Measurements from ENCODE around the gene BRF1. TPM values are rescaled to one million over a fixed set of nuclear protein-coding genes. Genes with fewer than 3 reads are reported as not detected.

BRF1 gene
- total and polyA plus RNA-seq, 2 of the 13 experiments (the other 11 are each of a cell fraction or from before 2014, with no cell fraction given), result 5.1 to 11.0 TPM

DNA sequence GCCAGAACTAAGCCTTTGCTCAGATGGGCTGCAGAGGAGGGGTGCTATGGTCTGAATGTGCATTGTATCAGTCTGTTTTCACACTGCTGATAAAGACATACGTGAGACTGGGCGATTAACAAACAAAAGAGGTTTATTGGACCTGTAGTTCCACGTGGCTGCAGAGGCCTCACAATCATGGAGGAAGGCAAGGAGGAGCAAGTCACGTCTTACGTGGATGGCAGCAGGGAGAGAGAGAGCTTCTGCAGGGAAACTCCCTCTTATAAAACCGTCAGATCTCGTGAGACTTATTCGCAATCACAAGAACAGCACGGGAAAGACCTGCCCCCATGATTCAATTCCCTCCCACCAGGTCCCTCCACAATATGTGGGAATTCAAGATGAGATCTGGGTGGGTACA, 3.8 kb upstream of the BRF1 start:
- ATAC-seq (no peak), DNase-seq (ENCODE audit: low spot score) (no peak), FAIRE-seq (no peak)
- Histone ChIP-seq H3K79me2 (ENCODE audit: insufficient read depth, low read length) (peaks cover 4% of the 10 kb centered on the region), H3K27me3 (ENCODE audit: control insufficient read depth in 1 of 2, insufficient read depth in 2 of 2, low read length in 2 of 2) (no peaks in the 10 kb centered on the region; a peak in 1 of 5 replicates), H2AFZ (ENCODE audit: low read length) (no peak overlapping the region), H3K4me3 (replicated peaks in 1 of 3; ENCODE audit: insufficient read depth in 1 of 3, low read depth in 2 of 3, low read length in 3 of 3) (no peak overlapping the region), H4K20me1 (ENCODE audit: insufficient read depth, low read length) (no peaks in the 10 kb centered on the region), H3K4me1 (ENCODE audit: insufficient read depth, low read length) (peaks cover 16% of the 10 kb centered on the region), H3K27ac (ENCODE audit: extremely low read length, insufficient read depth, low read length) (no peak overlapping the region), H3K4me2 (ENCODE audit: low read depth, low read length) (no peak overlapping the region), H3K9ac (ENCODE audit: insufficient read depth, low read depth, low read length) (no peak overlapping the region), H3K36me3 (replicated peaks in 1 of 2; ENCODE audit: control insufficient read depth in 1 of 2, insufficient read depth in 2 of 2, low read length in 2 of 2) (no peaks in the 10 kb centered on the region), H3K9me3 (ENCODE audit: low read length) (no peaks in the 10 kb centered on the region)
- ChIA-PET CTCF (ENCODE audit: low intra/inter-chr PET ratio, low total read pairs) (no interaction called here), POLR2A (interaction anchor here (1.5 kb wide), 1 partner anchor 9 kb away, joined by 3 read pairs; the partner anchor contains the start of gene PACS2)
- intact Hi-C loops (cut with micrococcal nuclease; ENCODE audit: unreplicated experiment) (no loop called here), in situ Hi-C loops (cut with HindIII; ENCODE audit: extremely low pct_ligation_motif_present, low pct_unique_long_range_greater_than_20kb) (no loop called here)
- 88% methylated on average over 9 of the region's 9 CpGs for WGBS (ENCODE audit: low lambda C conversion rate)
- BruUV-seq (replicated peaks), result no TSS peak
- TF ChIP-seq HIVEP1 (CRISPR knock-in tag; IDR thresholded peaks at IDR 0.05) (no peak), TCF7L2 (IDR thresholded peaks at IDR 0.05; ENCODE audit: low read depth, low read length) (no peak), MXD4 (CRISPR knock-in tag; IDR thresholded peaks at IDR 0.05) (no peak), ZNF253 (CRISPR knock-in tag; IDR thresholded peaks at IDR 0.05; ENCODE audit: borderline replicate concordance) (no peak), MIER2 (CRISPR knock-in tag; IDR thresholded peaks at IDR 0.05) (no peak), NFE2L2 (IDR thresholded peaks at IDR 0.05; ENCODE audit: low read length) (no peak), ZNF777 (CRISPR knock-in tag; IDR thresholded peaks at IDR 0.05) (no peak), LCORL (IDR thresholded peaks at IDR 0.05) (no peak), LCORL (CRISPR knock-in tag; IDR thresholded peaks at IDR 0.05) (no peak)
- TF ChIP-seq, protein P1, sequence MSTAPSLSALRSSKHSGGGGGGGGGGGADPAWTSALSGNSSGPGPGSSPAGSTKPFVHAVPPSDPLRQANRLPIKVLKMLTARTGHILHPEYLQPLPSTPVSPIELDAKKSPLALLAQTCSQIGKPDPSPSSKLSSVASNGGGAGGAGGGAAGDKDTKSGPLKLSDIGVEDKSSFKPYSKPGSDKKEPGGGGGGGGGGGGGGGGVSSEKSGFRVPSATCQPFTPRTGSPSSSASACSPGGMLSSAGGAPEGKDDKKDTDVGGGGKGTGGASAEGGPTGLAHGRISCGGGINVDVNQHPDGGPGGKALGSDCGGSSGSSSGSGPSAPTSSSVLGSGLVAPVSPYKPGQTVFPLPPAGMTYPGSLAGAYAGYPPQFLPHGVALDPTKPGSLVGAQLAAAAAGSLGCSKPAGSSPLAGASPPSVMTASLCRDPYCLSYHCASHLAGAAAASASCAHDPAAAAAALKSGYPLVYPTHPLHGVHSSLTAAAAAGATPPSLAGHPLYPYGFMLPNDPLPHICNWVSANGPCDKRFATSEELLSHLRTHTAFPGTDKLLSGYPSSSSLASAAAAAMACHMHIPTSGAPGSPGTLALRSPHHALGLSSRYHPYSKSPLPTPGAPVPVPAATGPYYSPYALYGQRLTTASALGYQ (CRISPR knock-in tag; IDR thresholded peaks at IDR 0.05), result no peak
- TF ChIP-seq, protein P2, sequence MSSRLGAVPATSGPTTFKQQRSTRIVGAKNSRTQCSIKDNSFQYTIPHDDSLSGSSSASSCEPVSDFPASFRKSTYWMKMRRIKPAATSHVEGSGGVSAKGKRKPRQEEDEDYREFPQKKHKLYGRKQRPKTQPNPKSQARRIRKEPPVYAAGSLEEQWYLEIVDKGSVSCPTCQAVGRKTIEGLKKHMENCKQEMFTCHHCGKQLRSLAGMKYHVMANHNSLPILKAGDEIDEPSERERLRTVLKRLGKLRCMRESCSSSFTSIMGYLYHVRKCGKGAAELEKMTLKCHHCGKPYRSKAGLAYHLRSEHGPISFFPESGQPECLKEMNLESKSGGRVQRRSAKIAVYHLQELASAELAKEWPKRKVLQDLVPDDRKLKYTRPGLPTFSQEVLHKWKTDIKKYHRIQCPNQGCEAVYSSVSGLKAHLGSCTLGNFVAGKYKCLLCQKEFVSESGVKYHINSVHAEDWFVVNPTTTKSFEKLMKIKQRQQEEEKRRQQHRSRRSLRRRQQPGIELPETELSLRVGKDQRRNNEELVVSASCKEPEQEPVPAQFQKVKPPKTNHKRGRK (CRISPR knock-in tag; IDR thresholded peaks at IDR 0.05), result no peak
- TF ChIP-seq, protein P3, sequence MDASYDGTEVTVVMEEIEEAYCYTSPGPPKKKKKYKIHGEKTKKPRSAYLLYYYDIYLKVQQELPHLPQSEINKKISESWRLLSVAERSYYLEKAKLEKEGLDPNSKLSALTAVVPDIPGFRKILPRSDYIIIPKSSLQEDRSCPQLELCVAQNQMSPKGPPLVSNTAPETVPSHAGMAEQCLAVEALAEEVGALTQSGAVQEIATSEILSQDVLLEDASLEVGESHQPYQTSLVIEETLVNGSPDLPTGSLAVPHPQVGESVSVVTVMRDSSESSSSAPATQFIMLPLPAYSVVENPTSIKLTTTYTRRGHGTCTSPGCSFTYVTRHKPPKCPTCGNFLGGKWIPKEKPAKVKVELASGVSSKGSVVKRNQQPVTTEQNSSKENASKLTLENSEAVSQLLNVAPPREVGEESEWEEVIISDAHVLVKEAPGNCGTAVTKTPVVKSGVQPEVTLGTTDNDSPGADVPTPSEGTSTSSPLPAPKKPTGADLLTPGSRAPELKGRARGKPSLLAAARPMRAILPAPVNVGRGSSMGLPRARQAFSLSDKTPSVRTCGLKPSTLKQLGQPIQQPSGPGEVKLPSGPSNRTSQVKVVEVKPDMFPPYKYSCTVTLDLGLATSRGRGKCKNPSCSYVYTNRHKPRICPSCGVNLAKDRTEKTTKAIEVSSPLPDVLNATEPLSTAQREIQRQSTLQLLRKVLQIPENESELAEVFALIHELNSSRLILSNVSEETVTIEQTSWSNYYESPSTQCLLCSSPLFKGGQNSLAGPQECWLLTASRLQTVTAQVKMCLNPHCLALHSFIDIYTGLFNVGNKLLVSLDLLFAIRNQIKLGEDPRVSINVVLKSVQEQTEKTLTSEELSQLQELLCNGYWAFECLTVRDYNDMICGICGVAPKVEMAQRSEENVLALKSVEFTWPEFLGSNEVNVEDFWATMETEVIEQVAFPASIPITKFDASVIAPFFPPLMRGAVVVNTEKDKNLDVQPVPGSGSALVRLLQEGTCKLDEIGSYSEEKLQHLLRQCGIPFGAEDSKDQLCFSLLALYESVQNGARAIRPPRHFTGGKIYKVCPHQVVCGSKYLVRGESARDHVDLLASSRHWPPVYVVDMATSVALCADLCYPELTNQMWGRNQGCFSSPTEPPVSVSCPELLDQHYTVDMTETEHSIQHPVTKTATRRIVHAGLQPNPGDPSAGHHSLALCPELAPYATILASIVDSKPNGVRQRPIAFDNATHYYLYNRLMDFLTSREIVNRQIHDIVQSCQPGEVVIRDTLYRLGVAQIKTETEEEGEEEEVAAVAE (CRISPR knock-in tag; IDR thresholded peaks at IDR 0.05; ENCODE audit: borderline replicate concordance), result no peak
- TF ChIP-seq, protein P4, sequence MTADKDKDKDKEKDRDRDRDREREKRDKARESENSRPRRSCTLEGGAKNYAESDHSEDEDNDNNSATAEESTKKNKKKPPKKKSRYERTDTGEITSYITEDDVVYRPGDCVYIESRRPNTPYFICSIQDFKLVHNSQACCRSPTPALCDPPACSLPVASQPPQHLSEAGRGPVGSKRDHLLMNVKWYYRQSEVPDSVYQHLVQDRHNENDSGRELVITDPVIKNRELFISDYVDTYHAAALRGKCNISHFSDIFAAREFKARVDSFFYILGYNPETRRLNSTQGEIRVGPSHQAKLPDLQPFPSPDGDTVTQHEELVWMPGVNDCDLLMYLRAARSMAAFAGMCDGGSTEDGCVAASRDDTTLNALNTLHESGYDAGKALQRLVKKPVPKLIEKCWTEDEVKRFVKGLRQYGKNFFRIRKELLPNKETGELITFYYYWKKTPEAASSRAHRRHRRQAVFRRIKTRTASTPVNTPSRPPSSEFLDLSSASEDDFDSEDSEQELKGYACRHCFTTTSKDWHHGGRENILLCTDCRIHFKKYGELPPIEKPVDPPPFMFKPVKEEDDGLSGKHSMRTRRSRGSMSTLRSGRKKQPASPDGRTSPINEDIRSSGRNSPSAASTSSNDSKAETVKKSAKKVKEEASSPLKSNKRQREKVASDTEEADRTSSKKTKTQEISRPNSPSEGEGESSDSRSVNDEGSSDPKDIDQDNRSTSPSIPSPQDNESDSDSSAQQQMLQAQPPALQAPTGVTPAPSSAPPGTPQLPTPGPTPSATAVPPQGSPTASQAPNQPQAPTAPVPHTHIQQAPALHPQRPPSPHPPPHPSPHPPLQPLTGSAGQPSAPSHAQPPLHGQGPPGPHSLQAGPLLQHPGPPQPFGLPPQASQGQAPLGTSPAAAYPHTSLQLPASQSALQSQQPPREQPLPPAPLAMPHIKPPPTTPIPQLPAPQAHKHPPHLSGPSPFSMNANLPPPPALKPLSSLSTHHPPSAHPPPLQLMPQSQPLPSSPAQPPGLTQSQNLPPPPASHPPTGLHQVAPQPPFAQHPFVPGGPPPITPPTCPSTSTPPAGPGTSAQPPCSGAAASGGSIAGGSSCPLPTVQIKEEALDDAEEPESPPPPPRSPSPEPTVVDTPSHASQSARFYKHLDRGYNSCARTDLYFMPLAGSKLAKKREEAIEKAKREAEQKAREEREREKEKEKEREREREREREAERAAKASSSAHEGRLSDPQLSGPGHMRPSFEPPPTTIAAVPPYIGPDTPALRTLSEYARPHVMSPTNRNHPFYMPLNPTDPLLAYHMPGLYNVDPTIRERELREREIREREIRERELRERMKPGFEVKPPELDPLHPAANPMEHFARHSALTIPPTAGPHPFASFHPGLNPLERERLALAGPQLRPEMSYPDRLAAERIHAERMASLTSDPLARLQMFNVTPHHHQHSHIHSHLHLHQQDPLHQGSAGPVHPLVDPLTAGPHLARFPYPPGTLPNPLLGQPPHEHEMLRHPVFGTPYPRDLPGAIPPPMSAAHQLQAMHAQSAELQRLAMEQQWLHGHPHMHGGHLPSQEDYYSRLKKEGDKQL (CRISPR knock-in tag; IDR thresholded peaks at IDR 0.05; ENCODE audit: low read depth), result no peak

All from HepG2 (cell line).